NCI-H2107 treated with DMSO at 0.1 percent for 48 hours (cell line): ENCODE data around the gene OR2T5.
"Not testable (repeated sequence)": the region's sequence is repeated elsewhere in the genome, so short reads cannot be mapped to it uniquely, and the experiment has no call there.

Experiments used
- DNase-seq: peaks from one replicate; lab custom pipeline; 2025; ENCODE audit not compliant: unreplicated experiment; lab: John Stamatoyannopoulos, UW

OR2T5 gene, protein sequence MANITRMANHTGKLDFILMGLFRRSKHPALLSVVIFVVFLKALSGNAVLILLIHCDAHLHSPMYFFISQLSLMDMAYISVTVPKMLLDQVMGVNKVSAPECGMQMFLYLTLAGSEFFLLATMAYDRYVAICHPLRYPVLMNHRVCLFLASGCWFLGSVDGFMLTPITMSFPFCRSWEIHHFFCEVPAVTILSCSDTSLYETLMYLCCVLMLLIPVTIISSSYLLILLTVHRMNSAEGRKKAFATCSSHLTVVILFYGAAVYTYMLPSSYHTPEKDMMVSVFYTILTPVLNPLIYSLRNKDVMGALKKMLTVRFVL

GRCh38 chr1:248488289-248488688 lies at the start of gene OR2T5:
Gene OR2T5, plus strand, starts transcription at chr1:248488589. Its CDS starts 0 bp downstream, at chr1:248488589.
- DNase-seq = not testable (repeated sequence)

DNA sequence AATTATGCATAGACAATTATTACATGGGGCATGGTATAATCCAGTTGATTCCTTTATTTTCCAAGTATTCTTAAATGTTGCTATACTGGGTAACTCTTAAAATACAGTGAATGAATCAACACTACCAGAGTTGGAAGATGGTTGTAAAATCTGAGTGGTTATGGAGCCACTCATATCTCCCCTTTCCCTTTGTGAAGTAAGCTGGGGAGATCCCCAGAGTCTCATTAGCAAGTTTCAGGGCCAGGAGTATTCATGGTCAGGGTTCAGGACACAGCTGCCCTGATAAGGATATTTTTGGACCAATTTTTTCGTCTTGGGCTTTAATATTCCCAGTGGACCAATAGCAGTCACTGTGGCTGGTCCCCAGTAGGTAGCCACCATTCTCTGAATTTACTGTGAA lies 49.7 kb upstream of the OR2T5 start:
- DNase-seq = not testable (repeated sequence)

- not testable (repeated sequence) for DNase-seq
Measured at GRCh38 chr1:248439283-248439682, 49.1 kb upstream of the OR2T5 start.

DNA sequence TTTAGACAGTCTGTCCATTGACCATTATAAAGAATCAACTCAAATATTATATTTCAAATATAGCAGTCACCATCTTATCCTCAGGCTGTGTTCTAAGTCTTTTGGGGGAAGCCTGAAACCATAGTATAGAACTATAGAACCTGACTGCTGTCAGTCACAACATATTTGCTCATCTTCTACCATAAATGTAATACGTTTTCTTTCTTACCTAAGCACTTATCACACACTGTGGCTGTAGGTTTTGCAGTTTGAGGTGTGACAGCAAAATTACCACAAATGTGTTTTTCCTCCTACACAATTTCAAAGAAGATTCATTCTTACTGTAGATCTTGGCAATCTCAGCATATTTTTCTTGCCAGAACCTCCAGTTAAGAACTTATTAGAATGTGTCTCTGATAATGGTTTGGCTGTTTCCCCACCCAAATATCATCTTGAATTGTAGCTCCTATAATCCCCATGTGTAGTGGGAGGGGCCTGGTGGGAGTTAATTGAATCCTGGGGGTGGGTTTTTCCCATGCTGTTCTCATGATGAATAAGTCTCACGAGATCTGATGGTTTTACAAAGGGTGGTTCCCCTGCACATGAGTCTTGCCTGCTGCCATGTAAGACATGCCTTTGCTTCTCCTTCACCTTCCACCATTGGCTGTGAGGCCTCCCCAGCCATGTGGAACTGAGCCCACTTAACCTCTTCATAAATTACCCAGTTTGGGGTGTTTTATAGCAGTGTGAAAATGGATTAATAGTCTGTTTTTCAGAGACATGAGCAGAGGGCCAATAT lies 45.7 kb upstream of the OR2T5 start:
- DNase-seq = not testable (repeated sequence)

DNA sequence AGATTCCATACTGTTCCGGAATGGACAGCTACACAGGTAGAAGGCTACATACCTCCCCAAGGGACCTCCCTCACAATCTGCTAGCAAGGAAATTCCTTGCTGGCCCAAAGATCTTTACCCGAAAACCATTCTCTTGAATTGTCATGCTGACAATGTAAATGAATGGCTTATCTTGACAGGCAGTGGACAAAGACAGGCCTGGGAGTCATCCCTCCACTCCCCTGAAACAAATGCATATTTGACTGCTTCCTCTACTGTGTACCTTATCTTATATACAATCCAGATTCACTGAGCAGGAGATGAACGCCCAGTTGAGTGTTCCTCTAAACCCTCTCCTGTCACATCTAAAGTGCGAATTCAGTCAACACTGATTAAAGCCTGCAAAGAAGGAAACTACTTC lies 43.8 kb upstream of the OR2T5 start:
- DNase-seq = not testable (repeated sequence)

DNA sequence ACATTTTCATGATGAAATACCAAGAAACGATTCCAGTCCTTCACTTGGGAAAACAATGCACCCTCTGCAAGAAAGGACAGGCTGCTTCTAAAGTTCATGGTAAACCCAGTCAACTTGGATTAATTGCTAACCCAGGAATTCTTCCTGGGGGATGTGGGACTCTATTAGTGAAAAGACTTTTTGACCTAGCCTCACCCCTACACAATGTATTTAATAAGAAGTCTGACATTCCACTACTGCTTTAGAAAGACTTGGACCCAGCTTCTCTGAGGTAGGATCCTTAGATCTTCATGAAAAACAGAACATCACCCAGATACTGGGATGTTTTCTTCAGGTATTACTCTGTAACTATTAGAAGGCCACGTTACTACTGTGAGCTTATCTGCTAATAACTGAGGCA lies 43.0 kb upstream of the OR2T5 start, which contains the start of gene OR2T2:
OR2T2 (plus strand) TSS at position 239 of the 400 bp plus-strand sequence. CDS start 7,161 bp downstream, outside the sequence.
- DNase-seq = not testable (repeated sequence)

DNA sequence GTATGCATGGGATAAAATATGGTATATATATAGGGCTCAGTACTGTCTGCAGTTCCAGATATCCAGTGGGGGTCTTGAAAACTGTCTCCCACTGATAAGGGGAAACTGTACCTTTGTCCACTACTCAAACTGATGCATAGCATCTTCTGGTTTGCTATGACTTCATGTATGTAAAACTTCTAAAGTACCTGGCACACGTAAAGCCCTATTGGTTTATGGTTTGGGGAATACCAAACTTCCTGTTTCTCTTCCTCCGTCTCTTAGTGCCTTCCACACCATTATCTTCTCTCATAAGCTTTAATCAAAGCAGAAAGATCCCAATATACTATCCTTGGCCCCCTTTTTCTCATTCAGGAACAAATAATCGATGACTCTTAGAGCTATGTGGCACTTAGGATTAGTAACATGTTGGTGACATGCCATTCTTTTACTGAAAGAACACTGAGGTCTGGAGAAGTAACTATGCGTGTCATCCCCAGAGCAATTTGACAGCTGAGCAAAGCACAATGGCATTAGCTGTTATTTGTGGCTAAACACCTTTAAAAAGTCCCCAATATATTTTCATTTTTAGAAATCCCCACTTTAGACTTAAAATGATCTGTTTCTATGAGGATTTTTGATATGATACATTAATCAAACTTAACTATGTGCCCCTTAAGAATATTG lies 39.8 kb upstream of the OR2T5 start:
- not testable (repeated sequence) for DNase-seq

DNA sequence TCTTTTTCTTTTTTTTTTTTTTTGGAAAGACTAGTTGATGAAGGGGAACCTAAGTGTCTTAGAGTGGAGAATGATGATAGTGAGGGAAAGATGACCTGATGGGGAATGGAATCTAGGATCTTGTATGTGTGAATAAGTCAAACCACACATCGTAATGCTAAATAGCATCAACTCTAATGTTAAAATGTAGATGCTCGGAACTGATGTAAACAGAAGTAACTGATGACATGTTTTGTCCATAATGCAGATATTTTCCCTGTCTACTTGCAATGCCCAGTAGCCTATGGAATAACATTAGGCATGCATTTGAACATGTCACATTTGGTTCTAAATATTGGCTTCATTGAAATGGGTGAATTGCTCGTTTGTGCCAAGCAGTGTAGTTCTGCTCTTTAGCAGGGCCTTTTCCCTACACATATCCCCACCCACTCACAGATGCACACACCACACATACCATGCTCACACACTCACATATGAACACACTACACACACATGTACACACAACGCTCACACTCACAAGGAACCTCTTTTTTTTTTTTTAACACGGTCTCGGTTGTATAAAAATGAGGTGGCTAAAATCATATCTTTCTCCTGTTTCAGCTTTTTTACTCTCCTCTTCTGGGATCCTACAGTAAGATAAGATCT lies 38.4 kb upstream of the OR2T5 start:
- not testable (repeated sequence) for DNase-seq

DNA sequence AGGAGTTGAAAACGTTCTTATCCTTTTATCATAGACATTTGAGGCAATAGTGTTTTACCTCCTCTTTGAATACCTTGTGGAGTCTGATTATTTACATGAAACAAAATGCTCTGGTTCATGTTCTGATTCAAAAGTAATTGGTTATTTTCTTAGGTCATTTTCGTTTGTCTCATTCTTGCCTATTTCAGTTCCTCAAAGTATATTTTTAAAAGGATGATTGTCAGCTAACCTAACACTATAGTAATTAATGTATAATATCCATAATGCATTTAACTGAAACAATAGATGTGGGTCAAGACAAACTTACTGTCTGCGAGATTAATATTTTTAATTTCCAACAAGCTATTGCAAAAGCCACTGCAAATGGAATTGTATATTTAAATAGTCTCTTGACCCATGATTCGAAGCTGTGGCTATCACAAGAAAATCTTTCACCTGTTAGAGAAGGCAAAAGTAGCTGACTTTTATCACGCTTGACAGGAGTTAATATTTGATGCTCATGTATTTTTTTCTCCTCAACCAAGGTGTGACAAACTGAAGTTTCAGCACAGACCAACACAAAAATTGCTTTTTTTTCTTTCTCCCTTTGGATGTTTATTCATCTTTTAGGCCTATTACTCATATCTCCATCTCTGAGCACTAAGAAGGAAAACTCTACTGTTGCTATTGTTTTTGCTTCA lies 37.8 kb upstream of the OR2T5 start:
- DNase-seq = not testable (repeated sequence)

DNA sequence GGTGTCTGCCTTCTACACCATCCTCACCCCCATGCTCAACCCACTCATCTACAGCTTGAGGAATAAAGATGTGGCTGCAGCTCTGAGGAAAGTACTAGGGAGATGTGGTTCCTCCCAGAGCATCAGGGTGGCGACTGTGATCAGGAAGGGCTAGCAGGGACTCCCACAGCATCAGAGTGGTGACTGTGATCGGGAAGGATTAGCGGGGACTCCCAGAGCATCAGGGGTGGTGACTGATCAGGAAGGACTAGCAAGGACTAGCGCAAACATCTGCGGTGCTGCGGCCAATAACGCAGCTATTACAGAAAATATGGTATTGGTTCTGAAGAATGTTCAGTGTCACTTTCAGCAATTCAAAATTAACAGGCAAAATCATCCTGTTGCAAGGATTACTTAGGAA lies 34.8 kb upstream of the OR2T5 start:
- DNase-seq = not testable (repeated sequence)

DNA sequence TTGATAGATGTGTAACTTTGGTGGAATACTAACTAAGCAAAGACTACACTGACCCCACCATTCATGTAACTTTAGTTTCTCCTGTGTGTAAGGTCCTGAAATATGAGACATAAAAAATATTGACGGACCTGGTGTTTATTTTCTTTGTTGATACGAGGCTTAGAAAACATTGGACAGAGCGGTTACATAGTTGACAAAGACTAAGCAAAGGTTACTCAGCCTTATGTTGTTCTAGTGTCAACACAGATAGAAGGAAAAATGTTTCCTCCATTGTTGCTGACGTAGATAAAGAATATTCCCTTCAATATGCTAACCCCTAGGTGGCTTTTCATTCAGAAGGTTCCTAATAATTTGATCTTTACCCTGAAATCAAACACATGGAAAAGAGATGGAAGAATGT lies 33.3 kb upstream of the OR2T5 start:
- DNase-seq = not testable (repeated sequence)

DNA sequence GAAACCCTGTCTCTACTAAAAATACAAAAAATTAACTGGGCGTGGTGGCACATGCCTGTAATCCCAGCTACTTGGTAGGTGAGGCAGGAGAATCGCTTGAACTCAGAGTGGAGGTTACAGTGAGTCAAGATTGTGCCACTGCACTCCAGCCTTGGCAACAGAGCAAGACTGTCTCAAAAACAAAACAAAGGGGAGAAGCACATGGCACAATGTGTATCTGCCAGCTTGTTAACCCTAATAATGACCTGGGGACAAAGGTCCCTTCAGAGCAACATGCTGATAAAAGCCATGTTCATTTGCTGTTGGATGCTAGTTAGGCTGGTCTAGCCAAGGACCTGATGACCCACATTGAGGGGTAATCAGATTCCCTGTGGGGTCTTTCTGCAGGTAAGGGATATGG lies 31.8 kb upstream of the OR2T5 start:
- DNase-seq = not testable (repeated sequence)

GRCh38 chr1:248459117-248459516 lies 29.3 kb upstream of the OR2T5 start:
- not testable (repeated sequence) for DNase-seq

DNA sequence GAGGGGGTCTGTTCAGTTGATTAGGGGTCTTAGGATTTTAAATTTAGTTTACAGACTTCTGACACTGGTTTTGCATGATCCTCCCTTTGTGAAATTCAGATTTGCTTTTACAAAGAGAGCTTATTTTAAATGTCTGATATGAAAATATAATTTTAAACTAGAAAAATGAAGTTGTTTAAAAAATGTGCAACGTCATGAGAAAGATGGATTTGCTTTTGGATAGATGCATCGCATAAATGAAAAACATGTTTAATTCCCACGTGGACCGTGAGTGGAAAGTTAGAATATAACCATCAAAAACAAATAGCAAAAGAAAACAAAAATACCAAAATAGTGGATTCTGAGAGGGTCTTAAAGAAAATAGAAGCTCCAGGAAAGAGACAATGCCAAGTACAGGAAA lies 17.2 kb upstream of the OR2T5 start:
- no peak for DNase-seq

- not testable (repeated sequence) for DNase-seq
Measured at GRCh38 chr1:248472111-248472510, 16.3 kb upstream of the OR2T5 start.

DNA sequence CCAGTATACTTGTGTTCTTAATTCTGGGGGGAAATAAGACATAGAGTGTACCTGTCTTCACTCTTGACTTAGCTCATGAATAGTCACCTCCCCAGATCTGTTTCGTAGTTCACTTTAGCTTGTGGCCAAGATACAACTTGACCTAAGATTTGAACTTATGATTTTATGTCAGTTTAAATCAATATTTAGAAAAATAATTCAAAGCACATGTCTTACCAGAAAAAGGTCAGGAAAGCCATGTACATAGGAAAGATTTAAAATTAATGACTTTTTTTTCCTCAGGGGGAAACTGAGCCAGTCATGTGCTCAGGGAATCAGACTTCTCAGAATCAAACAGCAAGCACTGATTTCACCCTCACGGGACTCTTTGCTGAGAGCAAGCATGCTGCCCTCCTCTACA lies 15.3 kb upstream of the OR2T5 start, which contains the start of gene OR2T3:
OR2T3 (plus strand) TSS at position 301 of the 400 bp plus-strand sequence; CDS start at position 301, 0 bp downstream.
- DNase-seq = not testable (repeated sequence)

GRCh38 chr1:248475660-248476059 lies 12.7 kb upstream of the OR2T5 start:
- DNase-seq = not testable (repeated sequence)

- DNase-seq = not testable (repeated sequence)
Measured at GRCh38 chr1:248481686-248482579, 6.5 kb upstream of the OR2T5 start.

DNA sequence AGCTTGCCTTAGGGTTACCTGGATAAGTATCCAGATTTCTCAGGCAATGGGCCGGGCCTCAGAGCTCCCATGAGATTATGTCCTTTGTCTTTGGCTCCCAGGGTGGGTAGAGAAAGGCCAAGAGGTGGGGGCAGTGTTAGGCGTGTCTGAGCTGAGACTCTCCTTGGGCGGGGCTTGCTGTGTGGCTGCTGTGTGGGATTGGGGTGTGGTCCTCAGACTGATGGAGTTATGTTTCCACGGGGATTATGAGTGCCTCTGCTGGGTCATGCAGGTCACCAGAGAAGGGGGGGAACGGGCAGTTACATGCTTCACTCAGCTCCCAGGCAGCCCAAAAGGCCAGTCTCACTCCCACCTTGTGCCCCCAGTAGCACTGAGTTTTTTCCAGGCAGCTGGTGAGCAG lies 8.3 kb downstream of the OR2T5 start:
- DNase-seq = not testable (repeated sequence)
